ENCODE data around the gene MOB3B. TPM values are rescaled to one million over a fixed set of nuclear protein-coding genes. Genes with fewer than 3 reads are reported as not detected.

The MOB3B gene
- total and polyA plus RNA-seq, 2 donors (not counting 1 experiment from before 2014, with no cell fraction given), result under 0.01 to 0.15 TPM

GRCh38 chr9:27282269-27282668 lies 247.3 kb downstream of the MOB3B start:
- Histone ChIP-seq H3K9me3 (ENCODE audit: control insufficient read depth, insufficient read depth, low read depth, low read length) (no peaks in the 10 kb centered on the region), H3K27me3 (ENCODE audit: control insufficient read depth, insufficient read depth, low read length) (no peaks in the 10 kb centered on the region), H3K36me3 (ENCODE audit: control insufficient read depth, insufficient read depth, low read length) (no peaks in the 10 kb centered on the region), H3K4me1 (ENCODE audit: control insufficient read depth, extremely low read depth, insufficient read depth, low read length) (no peaks in the 10 kb centered on the region), H3K79me2 (ENCODE audit: control insufficient read depth, insufficient read depth, low read length) (no peaks in the 10 kb centered on the region), H4K20me1 (ENCODE audit: control insufficient read depth, extremely low read depth, insufficient read depth, low read length) (no peaks in the 10 kb centered on the region), H3K4me3 (replicated peaks in 1 of 4; ENCODE audit: control extremely low read depth in 1 of 4, insufficient read depth in 1 of 4, low read depth in 3 of 4, low read length in 4 of 4) (no peak overlapping the region), H2AFZ (ENCODE audit: low read length) (no peak overlapping the region), H3K4me2 (ENCODE audit: extremely low read depth, insufficient read depth, low read length) (no peak overlapping the region), H3K27ac (ENCODE audit: insufficient read depth, low read length) (no peak overlapping the region), H3K9ac (ENCODE audit: insufficient read depth, low read length) (no peak overlapping the region)
- DNase-seq (ENCODE audit: low read depth in 2 of 2), result no peak
- TF ChIP-seq CTCF (conservative IDR thresholded peaks at IDR 0.05 in 1 of 2, IDR thresholded peaks at IDR 0.05 in 1 of 2; ENCODE audit: low read depth in 1 of 2, low read length in 2 of 2), result no peak
- no peak for TF ChIP-seq EZH2 (IDR thresholded peaks at IDR 0.05; ENCODE audit: low read length, missing control alignments)

GRCh38 chr9:27280860-27281259 lies 248.8 kb downstream of the MOB3B start:
- TF ChIP-seq EZH2 (IDR thresholded peaks at IDR 0.05; ENCODE audit: low read length, missing control alignments) (no peak), CTCF (conservative IDR thresholded peaks at IDR 0.05 in 1 of 2, IDR thresholded peaks at IDR 0.05 in 1 of 2; ENCODE audit: low read depth in 1 of 2, low read length in 2 of 2) (no peak)
- H3K4me1 ChIP-seq (ENCODE audit: control insufficient read depth, extremely low read depth, insufficient read depth, low read length), result peaks cover 2% of the 10 kb centered on the region
- H3K27me3 ChIP-seq (ENCODE audit: control insufficient read depth, insufficient read depth, low read length), result no peaks in the 10 kb centered on the region
- no peak for DNase-seq (ENCODE audit: low read depth in 2 of 2)
- peak overlapping the region in 1 of 4 experiments; percentile 20 for H3K4me3 ChIP-seq (replicated peaks in 1 of 4; ENCODE audit: control extremely low read depth in 1 of 4, insufficient read depth in 1 of 4, low read depth in 3 of 4, low read length in 4 of 4)
- no peaks in the 10 kb centered on the region for H3K36me3 ChIP-seq (ENCODE audit: control insufficient read depth, insufficient read depth, low read length)
- H2AFZ ChIP-seq (ENCODE audit: low read length), result no peak overlapping the region
- no peak overlapping the region for H3K27ac ChIP-seq (ENCODE audit: insufficient read depth, low read length)
- H3K4me2 ChIP-seq (ENCODE audit: extremely low read depth, insufficient read depth, low read length), result no peak overlapping the region
- no peak overlapping the region for H3K9ac ChIP-seq (ENCODE audit: insufficient read depth, low read length)
- no peaks in the 10 kb centered on the region for H3K9me3 ChIP-seq (ENCODE audit: control insufficient read depth, insufficient read depth, low read depth, low read length)
- no peaks in the 10 kb centered on the region for H4K20me1 ChIP-seq (ENCODE audit: control insufficient read depth, extremely low read depth, insufficient read depth, low read length)
- H3K79me2 ChIP-seq (ENCODE audit: control insufficient read depth, insufficient read depth, low read length), result no peaks in the 10 kb centered on the region

GRCh38 chr9:27280249-27280648 lies 249.4 kb downstream of the MOB3B start:
- no peak for DNase-seq (ENCODE audit: low read depth in 2 of 2)
- H3K4me1 ChIP-seq (ENCODE audit: control insufficient read depth, extremely low read depth, insufficient read depth, low read length), result peaks cover 2% of the 10 kb centered on the region
- no peak overlapping the region for H3K4me3 ChIP-seq (replicated peaks in 1 of 4; ENCODE audit: control extremely low read depth in 1 of 4, insufficient read depth in 1 of 4, low read depth in 3 of 4, low read length in 4 of 4)
- no peak overlapping the region for H3K27ac ChIP-seq (ENCODE audit: insufficient read depth, low read length)
- no peak for TF ChIP-seq CTCF (conservative IDR thresholded peaks at IDR 0.05 in 1 of 2, IDR thresholded peaks at IDR 0.05 in 1 of 2; ENCODE audit: low read depth in 1 of 2, low read length in 2 of 2)
- no peak for TF ChIP-seq EZH2 (IDR thresholded peaks at IDR 0.05; ENCODE audit: low read length, missing control alignments)
- no peak overlapping the region for H3K4me2 ChIP-seq (ENCODE audit: extremely low read depth, insufficient read depth, low read length)
- H2AFZ ChIP-seq (ENCODE audit: low read length), result no peak overlapping the region
- H4K20me1 ChIP-seq (ENCODE audit: control insufficient read depth, extremely low read depth, insufficient read depth, low read length), result no peaks in the 10 kb centered on the region
- no peak overlapping the region for H3K9ac ChIP-seq (ENCODE audit: insufficient read depth, low read length)
- H3K27me3 ChIP-seq (ENCODE audit: control insufficient read depth, insufficient read depth, low read length), result no peaks in the 10 kb centered on the region
- H3K79me2 ChIP-seq (ENCODE audit: control insufficient read depth, insufficient read depth, low read length), result no peaks in the 10 kb centered on the region
- H3K9me3 ChIP-seq (ENCODE audit: control insufficient read depth, insufficient read depth, low read depth, low read length), result no peaks in the 10 kb centered on the region
- no peaks in the 10 kb centered on the region for H3K36me3 ChIP-seq (ENCODE audit: control insufficient read depth, insufficient read depth, low read length)
